ENCODE results near the gene KSR1.
A peak's percentile ranks its signal among the peaks of the same experiment; 100 is the strongest.

The KSR1 gene

GRCh38 chr17:27475070-27475673 lies 18.9 kb downstream of the KSR1 start:
- peak; percentile 26 for DNase-seq

- DNase-seq = no peak
These were observed 20.0 kb downstream of the KSR1 start for GRCh38 chr17:27475981-27476895.

- DNase-seq = no peak
These were observed 21.0 kb downstream of the KSR1 start for GRCh38 chr17:27477050-27477888.

GRCh38 chr17:27477971-27478684 lies 21.9 kb downstream of the KSR1 start:
- DNase-seq = no peak

GRCh38 chr17:27478901-27479538 lies 22.8 kb downstream of the KSR1 start:
- DNase-seq = no peak

GRCh38 chr17:27479838-27480237 lies 23.6 kb downstream of the KSR1 start:
- no peak for DNase-seq

GRCh38 chr17:27480699-27481098 lies 24.5 kb downstream of the KSR1 start:
- no peak for DNase-seq

- DNase-seq = no peak
These were observed 25.1 kb downstream of the KSR1 start for GRCh38 chr17:27481327-27481726.

GRCh38 chr17:27485125-27485524 lies 28.9 kb downstream of the KSR1 start:
- DNase-seq = no peak

GRCh38 chr17:27485716-27486495 lies 29.7 kb downstream of the KSR1 start:
- DNase-seq = no peak

GRCh38 chr17:27486741-27487140 lies 30.5 kb downstream of the KSR1 start:
- no peak for DNase-seq

GRCh38 chr17:27488231-27488630 lies 32.0 kb downstream of the KSR1 start:
- no peak for DNase-seq

- no peak for DNase-seq
These were observed 32.9 kb downstream of the KSR1 start for GRCh38 chr17:27489045-27489715.

GRCh38 chr17:27490391-27490790 lies 34.1 kb downstream of the KSR1 start:
- peak; percentile 16 for DNase-seq

- no peak for DNase-seq
These were observed 35.5 kb downstream of the KSR1 start for GRCh38 chr17:27491713-27492190.

- DNase-seq = no peak
These were observed 36.2 kb downstream of the KSR1 start for GRCh38 chr17:27492470-27492869.

GRCh38 chr17:27493088-27493487 lies 36.8 kb downstream of the KSR1 start:
- DNase-seq = no peak

- peak; percentile 44 for DNase-seq
These were observed 38.2 kb downstream of the KSR1 start for GRCh38 chr17:27494192-27495091.

- DNase-seq = no peak
These were observed 39.2 kb downstream of the KSR1 start for GRCh38 chr17:27495460-27495859.

GRCh38 chr17:27496005-27496404 lies 39.8 kb downstream of the KSR1 start:
- peak; percentile 16 for DNase-seq

All from NCI-H146 (cell line).